Hepatic stellate cell (primary cell): ENCODE results near the gene ENPP6.

Experiments
- DNase-seq: peaks from one replicate; pipeline ENCODE4 v3.0.0; 2011; ENCODE audit warnings: low spot score

The ENPP6 gene

DNA sequence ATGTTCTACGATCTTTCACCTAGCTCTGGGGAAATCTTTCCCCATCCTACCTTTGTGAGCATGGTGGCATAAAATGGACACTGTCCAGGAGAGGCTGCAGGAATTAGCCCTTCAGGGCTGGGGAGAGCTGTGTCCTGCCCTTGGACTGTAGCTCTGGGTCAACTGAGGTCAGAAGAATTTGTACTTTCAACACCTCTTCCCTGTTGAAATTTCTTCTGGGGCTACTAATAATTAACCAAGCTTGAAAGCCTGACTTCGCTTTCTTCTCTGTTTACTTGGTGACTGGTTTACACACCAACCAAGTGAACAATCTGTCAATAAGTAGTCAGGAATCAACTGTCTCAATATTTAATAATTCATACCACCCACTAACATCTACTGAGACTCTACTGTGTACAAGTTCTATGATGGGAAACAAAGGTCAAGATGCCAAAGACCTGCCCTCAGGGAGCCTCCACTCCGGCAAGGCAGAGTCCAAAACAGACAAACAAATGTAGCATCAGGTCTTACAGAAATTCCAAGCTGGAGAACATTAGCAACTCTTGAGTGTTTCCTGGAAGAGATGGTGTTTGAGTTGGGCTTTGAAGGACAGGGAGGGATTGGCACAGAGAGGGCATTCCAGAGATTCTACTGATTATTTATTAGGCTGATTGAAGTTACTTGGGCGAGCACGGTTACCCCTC, 113.1 kb downstream of the ENPP6 start:
- DNase-seq = no peak

DNA sequence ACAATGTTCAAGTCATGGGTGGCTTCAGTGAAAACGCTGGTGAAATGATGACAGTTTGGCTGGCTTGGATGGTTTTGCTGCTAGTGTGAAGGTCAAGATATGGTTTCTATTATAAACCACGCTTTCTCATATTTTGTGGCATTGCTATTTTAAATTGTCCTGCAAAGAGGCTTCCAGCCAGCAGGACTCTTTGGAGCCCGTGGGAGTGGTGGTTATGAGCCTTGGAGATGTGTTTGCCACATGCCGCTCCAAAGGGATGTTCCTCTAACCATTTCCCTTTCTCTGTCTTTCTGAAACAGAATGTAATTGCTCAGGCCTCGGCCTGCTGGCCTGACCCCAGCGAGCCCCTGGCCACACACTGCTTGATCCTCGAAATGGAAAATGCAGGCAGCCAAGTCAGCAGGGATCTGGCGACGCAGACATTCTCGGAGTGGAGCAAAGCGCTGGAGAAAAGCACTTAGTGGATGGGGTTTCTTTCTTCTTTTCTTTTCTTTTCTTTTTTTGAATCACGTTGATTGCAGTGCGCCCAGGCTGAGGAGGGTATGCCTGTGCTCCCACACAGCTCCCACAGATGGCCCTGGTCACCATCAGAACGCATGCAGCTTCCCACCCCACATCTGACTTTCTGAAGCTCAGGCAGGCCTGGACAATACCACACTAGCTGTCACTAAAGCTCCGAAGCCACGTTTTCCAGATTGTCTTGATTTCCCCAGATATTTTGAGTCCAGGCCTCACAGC, 114.0 kb downstream of the ENPP6 start:
- DNase-seq = no peak

DNA sequence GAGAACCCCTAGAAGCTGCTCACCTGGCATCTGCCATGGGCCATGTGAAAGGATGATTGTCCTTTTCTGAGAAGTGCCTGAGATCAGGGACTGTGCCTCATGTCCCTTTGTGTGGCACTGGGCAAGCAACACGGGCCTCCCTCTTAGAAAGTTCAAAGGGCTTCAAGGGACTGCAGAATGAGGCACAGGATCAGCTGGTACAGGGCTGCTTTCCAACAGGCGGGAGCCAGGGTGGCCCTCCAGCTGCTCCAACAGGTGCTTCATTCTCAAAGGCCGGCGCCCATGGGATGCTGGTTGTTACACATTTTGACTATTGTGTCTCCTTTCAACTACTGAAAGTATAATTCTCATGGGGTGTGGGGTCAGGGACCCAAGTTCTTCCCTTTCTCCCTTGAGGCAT, 114.7 kb downstream of the ENPP6 start:
- no peak for DNase-seq

DNA sequence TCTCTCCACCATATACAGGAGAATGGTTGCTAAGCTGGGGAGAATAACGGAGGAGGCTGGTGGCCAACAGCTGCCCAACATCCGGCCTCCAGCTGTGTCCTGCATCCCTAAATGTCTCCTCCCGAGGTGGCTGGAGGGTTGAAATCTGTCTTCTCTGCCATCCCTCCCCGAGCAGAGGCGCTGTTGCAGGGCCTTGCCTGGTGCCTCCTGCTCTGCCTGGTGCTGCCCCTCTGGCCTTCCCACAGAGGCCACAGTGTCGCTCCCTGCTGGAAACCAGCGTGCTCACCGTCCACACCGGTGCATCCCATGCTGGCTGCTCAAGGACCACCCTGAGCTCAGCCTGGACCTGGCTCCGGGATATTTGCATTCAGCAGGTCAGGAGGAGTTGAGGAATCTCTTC, 115.2 kb downstream of the ENPP6 start:
- no peak for DNase-seq

DNA sequence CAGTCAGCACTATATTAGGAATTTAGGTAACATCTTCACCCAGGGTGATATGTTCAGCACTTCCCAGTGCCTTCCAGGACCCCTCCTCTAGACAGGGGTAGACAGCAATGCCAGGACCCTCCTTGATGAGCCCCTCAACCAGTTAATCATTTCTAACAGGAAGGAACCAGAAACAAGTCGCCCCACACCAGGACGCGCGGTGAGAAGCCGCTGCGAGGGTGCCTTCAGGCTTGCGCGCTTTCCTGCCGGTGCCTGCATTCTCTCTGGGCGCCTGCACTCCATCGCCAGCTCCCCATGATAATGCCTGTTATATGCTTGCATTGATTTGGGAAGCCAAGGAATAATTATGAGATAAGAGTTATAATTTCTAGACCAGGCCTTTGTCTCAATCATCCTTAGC, 116.0 kb downstream of the ENPP6 start:
- no peak for DNase-seq

DNA sequence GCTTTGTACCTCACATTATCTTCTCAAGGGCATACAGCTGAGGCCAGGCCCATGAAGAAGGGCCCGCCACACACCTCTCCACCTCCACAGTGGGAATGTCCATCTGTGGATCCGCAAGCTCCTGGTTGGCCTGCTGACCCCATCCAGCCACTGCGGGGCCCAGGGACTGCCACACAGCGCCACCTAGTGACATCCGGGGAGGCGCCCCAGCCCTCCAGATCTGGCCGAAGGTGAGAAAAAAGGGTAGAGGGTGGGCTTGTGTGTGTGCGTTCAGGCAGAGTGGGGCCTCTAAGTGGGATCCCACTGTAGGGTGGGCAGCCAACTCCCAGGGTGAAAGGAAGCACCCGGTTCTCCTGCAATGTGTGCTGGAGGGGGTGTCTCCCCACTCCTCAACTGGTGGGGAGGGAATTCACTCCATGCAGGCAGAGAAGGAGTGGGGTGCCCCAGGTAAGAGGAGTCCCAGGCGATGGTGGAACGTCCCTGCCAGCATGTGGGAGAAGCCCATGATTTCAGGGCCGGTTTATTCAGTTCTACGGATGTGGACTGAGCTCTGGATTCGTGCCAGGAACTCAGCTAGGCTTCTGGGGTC, 117.3 kb downstream of the ENPP6 start:
- DNase-seq = peak; percentile 53

DNA sequence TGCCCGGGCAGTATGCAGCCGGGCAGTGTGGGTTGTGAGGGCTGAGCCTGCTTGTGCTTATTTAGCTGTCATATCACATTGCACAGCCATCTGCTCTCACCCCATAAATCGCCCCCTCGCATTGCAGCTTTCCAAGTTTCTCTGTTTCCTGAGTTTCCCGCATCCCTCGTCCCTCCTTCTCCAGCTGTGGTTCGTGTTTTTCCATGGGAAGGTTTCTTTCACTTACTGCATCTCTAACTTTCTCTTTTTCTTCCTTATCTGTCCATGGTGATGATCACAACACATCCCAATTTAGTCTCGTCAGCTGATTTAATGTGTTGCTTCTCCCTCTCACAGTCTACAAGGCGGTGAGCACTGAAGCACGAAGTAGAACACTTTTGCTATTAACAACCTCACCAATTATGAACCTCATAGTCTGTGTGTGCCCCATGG, 118.1 kb downstream of the ENPP6 start:
- DNase-seq = no peak

DNA sequence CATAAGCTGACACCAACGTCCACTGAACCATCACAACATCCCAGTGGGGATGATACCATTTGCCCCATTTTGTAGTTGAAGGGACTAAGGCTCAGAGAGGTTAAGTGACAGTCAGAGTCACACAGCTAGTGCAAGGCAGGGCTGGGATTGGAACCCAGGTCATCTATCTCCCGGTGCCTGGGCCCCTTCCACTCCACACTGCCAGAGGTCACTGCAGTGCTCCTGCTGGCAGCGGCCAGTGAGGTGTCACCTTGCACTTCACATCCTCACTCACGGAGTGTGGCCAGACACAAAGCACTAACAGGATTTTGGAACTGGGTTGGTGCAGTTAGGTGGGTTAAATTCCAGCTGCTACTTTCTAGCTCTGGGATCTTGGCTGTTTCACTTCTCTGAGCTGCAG, 118.7 kb downstream of the ENPP6 start:
- no peak for DNase-seq

DNA sequence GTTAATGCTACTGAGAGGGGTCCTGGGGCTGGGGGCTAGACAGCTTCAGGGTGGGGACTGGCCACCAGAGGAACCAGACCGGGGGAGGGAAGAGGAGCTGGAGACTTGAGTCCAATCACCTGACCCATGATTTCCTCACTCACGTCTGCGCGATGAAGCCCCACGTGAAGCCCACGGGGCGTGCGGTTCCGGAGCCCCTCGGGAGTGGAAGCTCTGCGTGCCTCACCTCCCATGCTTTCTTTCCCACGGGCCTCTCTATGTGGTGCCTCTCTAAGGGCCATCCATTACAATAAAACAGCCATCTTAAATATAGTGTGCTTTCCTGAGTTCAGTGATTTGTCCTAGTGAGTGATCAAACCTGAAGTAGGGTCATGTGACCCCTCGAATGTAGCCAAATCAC, 119.9 kb downstream of the ENPP6 start:
- no peak for DNase-seq

DNA sequence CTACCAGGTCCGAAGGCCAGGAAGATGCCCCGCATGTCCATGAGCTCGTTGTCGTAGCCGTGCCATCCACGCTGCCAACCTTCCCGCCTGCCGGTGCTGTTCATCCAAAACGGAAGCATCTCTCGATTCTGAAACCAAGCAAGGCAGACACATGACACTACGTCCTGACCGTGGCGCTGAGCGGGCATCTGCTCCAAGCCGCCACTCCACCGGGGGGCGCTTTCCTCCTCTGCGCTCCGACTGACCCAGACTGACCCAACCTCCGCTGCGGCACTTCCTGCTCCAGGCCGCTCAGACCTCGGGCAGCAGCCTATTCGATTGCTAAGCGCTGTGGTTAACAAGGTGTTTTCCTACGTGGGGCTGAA, 120.5 kb downstream of the ENPP6 start:
- DNase-seq = no peak

DNA sequence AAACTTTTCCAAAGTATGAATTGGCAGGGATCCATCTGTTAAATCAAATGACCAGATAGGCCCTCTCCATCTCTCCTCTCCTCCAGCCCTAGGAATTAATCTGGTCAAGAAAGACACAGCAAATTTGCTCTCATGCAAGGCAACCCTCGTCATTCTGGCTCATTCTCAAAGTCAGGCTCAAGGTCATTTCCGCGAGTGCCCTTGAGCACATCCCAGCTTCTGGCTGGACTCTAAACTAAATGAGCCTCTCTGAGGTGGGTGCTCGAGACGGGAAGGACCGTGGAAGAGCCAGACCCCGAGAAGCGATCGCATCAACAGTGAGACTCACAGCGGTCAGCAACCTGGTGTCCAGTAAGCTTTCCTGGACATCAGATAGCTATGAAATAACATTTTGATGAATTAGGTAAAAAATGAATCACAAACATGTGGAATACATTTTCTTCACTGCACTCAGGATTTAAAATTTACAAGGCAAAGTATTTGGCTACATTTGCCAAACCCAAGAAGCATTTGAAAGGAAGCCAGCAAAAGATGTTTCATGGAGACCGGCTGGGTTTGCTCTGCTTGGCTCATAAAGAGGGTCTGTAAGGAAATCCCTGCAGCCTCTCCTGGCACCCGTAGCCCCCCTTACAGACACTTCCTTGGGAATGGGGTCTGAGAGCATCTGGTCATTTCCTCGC, 121.0 kb downstream of the ENPP6 start:
- DNase-seq = no peak

DNA sequence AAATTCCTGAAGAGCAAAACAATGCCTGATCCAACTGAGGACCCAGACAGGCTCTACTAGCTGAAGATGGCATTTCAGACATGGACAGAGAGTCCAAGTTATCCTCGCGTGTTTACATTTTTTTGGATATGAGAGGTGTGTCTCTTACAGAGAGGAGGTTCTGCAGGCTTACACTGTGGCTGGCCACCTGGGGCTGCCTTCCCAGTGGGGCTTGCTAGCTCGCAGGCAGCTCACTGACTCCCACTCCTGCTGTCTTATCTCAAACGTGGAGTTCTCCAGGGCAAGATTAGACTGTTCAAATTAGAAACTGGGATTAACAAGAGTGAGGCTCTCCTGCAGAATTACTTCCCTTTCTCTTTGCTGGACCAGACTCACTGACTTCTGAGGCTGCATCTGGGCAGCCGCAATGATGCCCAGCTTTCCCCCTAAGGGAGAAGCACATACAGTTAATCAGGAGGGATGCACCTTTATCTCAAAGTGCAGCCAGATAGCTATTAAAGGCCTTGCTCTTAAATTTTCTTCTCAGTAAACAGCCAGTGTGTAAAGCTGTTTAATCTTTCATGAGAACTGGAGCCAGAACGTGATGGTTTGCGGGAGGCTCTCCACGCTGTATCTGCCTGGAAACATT, 123.0 kb downstream of the ENPP6 start:
- no peak for DNase-seq

DNA sequence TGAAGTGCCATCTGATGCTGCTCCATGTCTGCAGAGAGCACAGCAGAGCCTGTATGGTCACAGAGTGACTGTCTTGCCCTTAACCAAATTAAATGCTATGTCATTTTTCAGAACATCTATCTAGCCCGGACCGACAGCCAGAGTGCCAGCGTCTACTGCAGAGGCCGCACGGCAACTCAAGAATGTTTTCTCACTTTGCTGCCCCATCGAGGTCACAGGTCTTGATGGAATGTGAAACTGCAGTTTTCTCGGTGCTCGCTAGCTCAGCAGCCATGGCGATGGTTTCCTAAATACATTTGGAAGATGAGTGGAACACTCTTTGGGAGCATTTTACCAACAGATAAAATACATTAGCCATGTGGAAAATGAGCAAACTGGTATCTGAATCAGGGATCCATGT, 125.7 kb downstream of the ENPP6 start:
- no peak for DNase-seq

DNA sequence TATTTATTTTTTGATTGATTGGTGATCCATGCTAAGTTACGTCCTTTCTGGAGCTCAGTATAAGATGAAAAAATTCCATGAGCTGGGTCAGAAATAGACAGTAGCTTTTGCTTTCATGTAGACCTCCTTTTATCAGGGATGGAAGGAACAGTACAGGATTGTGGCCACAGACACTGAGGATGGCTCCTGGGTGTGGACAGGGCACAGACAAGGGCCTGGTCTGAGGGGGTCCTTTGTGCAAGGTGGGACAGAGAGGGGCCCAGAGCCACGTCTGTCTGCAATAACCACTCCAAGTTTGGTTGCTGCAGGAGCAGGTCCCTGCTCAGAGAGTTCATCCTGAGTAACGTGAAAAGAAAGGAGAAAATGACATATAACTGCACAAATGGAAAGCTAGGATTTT, 127.1 kb downstream of the ENPP6 start:
- DNase-seq = no peak

DNA sequence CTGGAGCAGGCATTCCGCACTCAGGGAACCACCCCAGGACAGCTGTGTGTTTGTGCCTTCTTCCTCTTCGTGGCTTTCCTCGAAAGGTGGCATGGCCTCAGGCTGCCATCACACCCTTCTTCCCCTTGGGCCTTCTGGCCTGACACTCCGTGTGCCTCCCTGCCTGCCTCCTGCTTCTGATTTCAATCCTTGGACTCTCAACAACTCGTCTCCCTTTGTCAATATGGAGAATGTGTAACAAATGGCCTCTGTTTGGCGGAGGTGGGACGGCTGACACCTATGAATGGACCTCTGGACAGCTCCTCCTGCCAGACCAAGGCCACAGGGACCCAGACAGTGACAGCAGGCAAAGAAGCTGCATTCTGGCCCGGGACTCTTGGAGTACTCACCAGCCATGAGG, 137.0 kb downstream of the ENPP6 start:
- DNase-seq = no peak

DNA sequence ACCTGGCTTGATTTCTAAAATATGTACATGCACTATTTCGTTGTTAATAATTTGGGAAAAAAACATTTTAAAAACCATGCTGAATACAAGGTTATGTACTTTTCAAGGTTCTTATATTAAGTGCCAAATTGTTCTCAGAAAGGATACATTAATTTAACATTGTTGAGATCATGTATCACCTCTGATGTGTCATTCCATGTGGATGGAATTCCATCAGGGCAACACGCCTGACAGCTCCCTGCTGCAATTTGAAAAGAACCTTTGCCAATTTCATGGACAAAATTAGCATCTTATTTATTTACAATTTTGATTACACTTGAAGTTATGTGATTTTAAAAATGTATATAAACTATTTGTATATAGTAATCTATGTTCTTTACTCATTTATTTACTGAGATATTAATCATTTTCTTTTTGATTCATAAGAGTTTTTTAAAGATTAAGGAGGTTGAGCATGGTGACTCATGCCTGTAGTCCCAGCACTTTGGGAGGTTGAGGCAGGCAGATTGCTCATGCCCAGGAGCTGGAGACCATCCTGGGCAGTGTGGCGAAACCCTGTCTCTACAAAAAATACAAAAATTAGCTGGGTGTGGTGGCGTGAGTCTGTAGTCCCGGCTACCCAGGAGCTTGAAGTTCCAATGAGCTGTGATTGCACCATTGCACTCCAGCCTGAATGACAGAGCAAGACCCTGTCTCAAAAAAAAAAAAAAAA, 142.8 kb downstream of the ENPP6 start:
- DNase-seq = no peak

DNA sequence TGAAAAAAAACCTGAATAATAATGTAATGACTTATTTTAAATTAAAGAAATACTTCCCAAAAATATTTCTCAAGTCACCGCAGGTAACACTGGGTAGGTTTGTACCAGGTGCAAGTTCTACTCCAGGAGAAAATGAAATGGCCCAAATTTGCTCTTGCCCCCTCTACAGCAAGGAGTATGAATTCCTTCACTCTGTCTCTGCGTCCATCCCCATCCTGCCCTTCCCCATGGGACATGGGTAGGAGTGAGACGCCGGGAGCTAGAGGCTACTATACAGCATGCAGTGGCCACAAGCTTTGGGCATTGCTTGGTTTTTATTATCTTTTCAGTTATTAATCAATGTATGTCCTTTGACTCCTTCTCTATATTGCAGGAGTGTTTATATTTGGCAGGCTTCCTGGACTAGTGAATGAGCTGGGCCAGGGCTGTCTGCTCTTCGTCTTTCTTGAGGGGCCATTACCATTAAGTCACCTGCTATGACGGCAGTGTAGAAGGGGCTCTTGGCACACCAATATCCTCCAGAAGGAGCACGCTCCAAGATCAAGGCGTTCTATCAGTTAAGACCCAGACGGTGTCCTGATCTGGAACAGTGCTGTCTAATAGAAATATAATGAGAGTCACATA, 149.6 kb downstream of the ENPP6 start:
- no peak for DNase-seq

DNA sequence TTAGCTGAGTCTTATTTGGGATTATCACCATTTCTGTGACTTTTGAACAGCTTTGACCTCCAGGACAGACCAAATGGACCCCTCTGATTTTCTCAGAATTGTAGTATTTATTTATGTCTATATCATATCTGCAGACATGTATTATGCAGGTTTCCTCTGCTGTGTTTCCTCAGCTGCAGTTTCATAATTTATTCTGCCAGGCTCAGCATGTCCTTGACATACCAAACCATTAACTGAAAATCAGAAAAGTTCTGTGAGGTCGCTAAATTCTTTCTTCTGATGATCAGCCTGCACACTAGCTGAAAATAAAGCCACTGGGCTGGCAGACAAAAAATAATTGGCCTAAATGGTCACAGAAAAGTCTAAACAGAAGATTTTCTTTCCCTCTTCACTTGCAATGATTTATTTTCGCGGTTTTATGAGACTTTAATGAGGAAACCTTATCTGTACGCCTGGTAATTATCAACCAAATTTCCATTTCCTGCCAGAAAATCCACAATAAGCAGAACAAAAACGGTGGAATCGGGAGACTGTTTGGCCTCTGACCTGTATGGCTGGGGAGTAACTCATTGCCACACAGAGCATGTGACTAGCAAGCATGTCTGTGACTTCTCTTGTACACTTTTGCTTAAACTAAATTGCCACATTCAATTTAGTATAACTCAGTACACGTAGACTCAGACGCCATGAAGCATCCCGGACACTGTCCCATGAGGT, 150.9 kb downstream of the ENPP6 start:
- no peak for DNase-seq

DNA sequence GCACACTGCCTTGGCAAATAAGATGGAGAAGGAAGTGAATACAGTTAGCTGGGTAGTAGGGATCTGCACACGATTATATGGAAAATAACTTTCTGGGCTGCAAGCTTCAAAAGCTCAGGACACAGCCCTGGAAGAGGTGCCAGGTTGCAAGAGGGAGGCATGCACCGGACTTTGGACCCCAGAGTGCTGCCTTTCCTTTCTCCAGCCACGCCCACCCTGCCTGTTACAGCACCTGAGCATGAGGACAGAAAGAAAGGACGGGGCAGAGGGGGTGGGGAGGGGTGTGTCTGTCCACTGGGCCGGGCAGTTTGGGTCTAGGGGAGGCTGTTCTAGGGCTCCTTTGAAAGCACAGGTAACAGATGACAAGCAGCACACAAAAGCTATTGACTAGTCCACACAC, 152.8 kb downstream of the ENPP6 start:
- DNase-seq = no peak

DNA sequence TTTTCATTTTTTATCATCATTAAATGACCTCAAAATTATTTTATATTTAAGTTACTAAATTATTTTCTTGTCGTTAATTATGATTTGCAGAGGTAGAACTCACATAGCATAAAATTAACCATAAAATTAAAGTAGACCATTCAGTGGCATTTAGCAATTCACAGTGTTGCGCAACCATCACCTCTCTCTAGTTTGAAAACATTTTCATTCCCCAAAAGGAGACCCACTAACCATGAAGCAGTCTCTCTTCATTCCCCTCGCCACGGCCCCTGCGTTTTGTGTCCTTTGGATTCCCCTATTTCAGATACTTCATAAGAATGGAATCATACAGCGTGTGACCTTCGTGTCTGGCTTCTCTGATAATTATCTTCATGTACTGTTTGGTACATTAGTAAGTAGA, 154.9 kb downstream of the ENPP6 start:
- no peak for DNase-seq

DNA sequence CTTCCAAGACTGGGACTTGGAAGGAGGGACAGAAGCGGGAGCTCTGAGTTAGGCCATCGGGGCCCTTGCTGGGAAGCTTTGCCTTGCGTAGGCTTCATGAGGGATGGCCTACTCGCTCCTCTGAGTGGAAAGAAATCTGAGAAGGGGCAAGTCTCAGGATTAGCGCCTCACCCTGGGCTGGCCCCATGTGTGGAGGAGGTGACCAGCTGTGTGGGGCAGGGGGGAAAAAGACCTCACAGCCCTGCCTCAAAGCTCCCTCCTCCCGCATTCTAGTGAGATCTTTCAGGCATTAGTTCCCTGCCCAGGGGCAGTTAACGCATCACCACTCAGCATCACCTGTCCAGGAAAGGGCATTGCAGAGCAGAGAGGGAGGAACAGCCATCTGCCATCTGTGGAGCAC, 156.1 kb downstream of the ENPP6 start:
- DNase-seq = no peak
